Tibial artery (tissue), 4 donors: ENCODE data around the gene CEP83.
"Not testable (repeated sequence)": the region's sequence is repeated elsewhere in the genome, so short reads cannot be mapped to it uniquely, and the experiment has no call there.

Experiments
- DNase-seq, 2 donors: peaks; one replicate each; pipeline ENCODE4 v3.0.0-alpha.2; 2019
- H3K27ac ChIP-seq, 2 donors: fragments of 200-600 bp; sonication (generic) in 1 of 2; 1 replicate in 1 of 2; 2 replicates in 1 of 2; pipeline ENCODE4 v1.5.1; 2018 to 2019; ENCODE audit warnings: mild to moderate bottlenecking in 1 of 2
- H3K27me3 ChIP-seq, 2 donors: fragments of 200-600 bp; sonication (generic) in 1 of 2; one replicate each; pipeline versions ENCODE4 v1.5.1 to v1.6.0; 2016 to 2019
- H3K36me3 ChIP-seq, 3 donors: fragments of 200-600 bp; sonication (generic) in 2 of 3; one replicate each; pipeline ENCODE4 v1.5.1; 2016 to 2019; ENCODE audit warnings: mild to moderate bottlenecking in 2 of 3
- H3K4me1 ChIP-seq, 4 donors: fragments of 200-600 bp; sonication (generic) in 2 of 4; 1 replicate in 3 of 4; 2 replicates in 1 of 4; pipeline ENCODE4 v1.5.1; 2016 to 2019
- H3K4me3 ChIP-seq, 2 donors: fragments of 200-600 bp; sonication (generic) in 1 of 2; 1 replicate in 1 of 2; 2 replicates in 1 of 2; pipeline ENCODE4 v1.5.1; 2018 to 2019; ENCODE audit warnings: mild to moderate bottlenecking in 2 of 2
- H3K9me3 ChIP-seq, 3 donors: fragments of 200-600 bp; sonication (generic) in 1 of 3; one replicate each; pipeline ENCODE4 v1.5.1; 2016 to 2019
- CTCF ChIP-seq, 2 experiments: fragments of 200-600 bp in 1 of 2; fragments of 450-650 bp in 1 of 2; IDR thresholded peaks; one replicate each; pipeline ENCODE4 v1.5.1; 2017 to 2019; ENCODE audit warnings: antibody characterized with exemption in 2 of 2, mild to moderate bottlenecking in 1 of 2, moderate library complexity in 1 of 2
- intact Hi-C: fragments of 100-400 bp; cut with DNase I; formaldehyde crosslinking; loops from one replicate; pipeline ENCODE4 v1.15.0; 2023; ENCODE audit warnings: low total_unique reads

Gene CEP83

GRCh38 chr12:94327809-94328208 is 131.9 kb downstream of the CEP83 start:
- Histone ChIP-seq H3K27ac (no peak overlapping the region), H3K36me3 (peaks cover 5 to 28% (median 17%) of the 10 kb centered on the region in 3 donors), H3K9me3 (no peaks in the 10 kb centered on the region), H3K4me1 (no peaks in the 10 kb centered on the region), H3K4me3 (no peak overlapping the region), H3K27me3 (no peaks in the 10 kb centered on the region)
- intact Hi-C loops = no loop called here
- no peak for TF ChIP-seq CTCF (IDR thresholded peaks at IDR 0.05)
- no peak for DNase-seq

GRCh38 chr12:94326727-94327126 is 132.9 kb downstream of the CEP83 start:
- Histone ChIP-seq H3K4me3 (no peak overlapping the region), H3K9me3 (peaks cover 0 to 5% (median 0%) of the 10 kb centered on the region in 3 donors), H3K4me1 (no peaks in the 10 kb centered on the region), H3K36me3 (peaks cover 5 to 38% (median 28%) of the 10 kb centered on the region in 3 donors), H3K27me3 (no peaks in the 10 kb centered on the region), H3K27ac (no peak overlapping the region)
- TF ChIP-seq CTCF (IDR thresholded peaks at IDR 0.05) = no peak
- DNase-seq = no peak
- intact Hi-C loops = no loop called here

GRCh38 chr12:94326234-94326633 is 133.4 kb downstream of the CEP83 start:
- Histone ChIP-seq H3K9me3 (peaks cover 0 to 10% (median 0%) of the 10 kb centered on the region in 3 donors), H3K36me3 (peaks cover 5 to 43% (median 32%) of the 10 kb centered on the region in 3 donors), H3K4me1 (no peaks in the 10 kb centered on the region), H3K27ac (no peak overlapping the region), H3K4me3 (no peak overlapping the region), H3K27me3 (no peaks in the 10 kb centered on the region)
- no peak for DNase-seq
- intact Hi-C loops = no loop called here
- no peak for TF ChIP-seq CTCF (IDR thresholded peaks at IDR 0.05)

GRCh38 chr12:94322346-94322745 is 137.3 kb downstream of the CEP83 start:
- peaks cover 0 to 22% (median 0%) of the 10 kb centered on the region in 3 donors for H3K9me3 ChIP-seq
- intact Hi-C loops = no loop called here
- H3K4me3 ChIP-seq = no peak overlapping the region
- H3K4me1 ChIP-seq = no peaks in the 10 kb centered on the region
- no peaks in the 10 kb centered on the region for H3K27me3 ChIP-seq
- H3K27ac ChIP-seq = no peak overlapping the region
- no peak for DNase-seq
- peaks cover 5 to 44% (median 23%) of the 10 kb centered on the region in 3 donors for H3K36me3 ChIP-seq
- TF ChIP-seq CTCF (IDR thresholded peaks at IDR 0.05) = no peak

- H3K4me3 ChIP-seq = no peak overlapping the region
- no peak for TF ChIP-seq CTCF (IDR thresholded peaks at IDR 0.05)
- no peak for DNase-seq
- peaks cover 0 to 31% (median 0%) of the 10 kb centered on the region in 3 donors for H3K9me3 ChIP-seq
- no peaks in the 10 kb centered on the region for H3K4me1 ChIP-seq
- H3K27ac ChIP-seq = no peak overlapping the region
- intact Hi-C loops = no loop called here
- H3K27me3 ChIP-seq = no peaks in the 10 kb centered on the region
- peaks cover under 1 to 34% (median 23%) of the 10 kb centered on the region in 3 donors for H3K36me3 ChIP-seq
Observed at GRCh38 chr12:94320109-94320508, 139.6 kb downstream of the CEP83 start.

GRCh38 chr12:94318181-94318580 is 141.5 kb downstream of the CEP83 start:
- no peak for TF ChIP-seq CTCF (IDR thresholded peaks at IDR 0.05)
- Histone ChIP-seq H3K4me1 (no peaks in the 10 kb centered on the region), H3K27me3 (no peaks in the 10 kb centered on the region), H3K9me3 (peaks cover 0 to 31% (median 0%) of the 10 kb centered on the region in 3 donors), H3K4me3 (no peak overlapping the region), H3K36me3 (peaks cover 0 to 20% (median 19%) of the 10 kb centered on the region in 3 donors), H3K27ac (no peak overlapping the region)
- intact Hi-C loops = no loop called here
- no peak for DNase-seq

GRCh38 chr12:94316600-94316999 is 143.1 kb downstream of the CEP83 start:
- DNase-seq, H3K36me3 ChIP-seq, H3K27me3 ChIP-seq, H3K4me3 ChIP-seq, intact Hi-C loops, H3K4me1 ChIP-seq, H3K27ac ChIP-seq: not testable (repeated sequence)
- H3K9me3 ChIP-seq = peaks cover 0 to 25% (median 0%) of the 10 kb centered on the region in 3 donors
